GM13976 (cell line): ENCODE measurements around the gene PNMA8C.

Experiments used
- DNase-seq: peaks from one replicate; pipeline ENCODE4 v3.0.0; 2012; ENCODE audit warnings: low spot score
- in situ Hi-C: fragments of 300-500 bp; cut with MboI; formaldehyde crosslinking; loops from one replicate; pipeline ENCODE4 v1.12.0; 2022; ENCODE audit warnings: low sequenced_read_pairs, mixed read lengths, inconsistent platforms; ENCODE audit not compliant: unreplicated experiment
- TF ChIP-seq, protein P1 (sequence below): IDR thresholded peaks from 2 replicates; pipeline ENCODE4 v1.5.1; 2012; ENCODE audit warnings: borderline replicate concordance, mild to moderate bottlenecking; ENCODE audit not compliant: insufficient read depth; ENCODE audit errors: extremely low read depth, missing control alignments, control extremely low read depth

PNMA8C gene

DNA sequence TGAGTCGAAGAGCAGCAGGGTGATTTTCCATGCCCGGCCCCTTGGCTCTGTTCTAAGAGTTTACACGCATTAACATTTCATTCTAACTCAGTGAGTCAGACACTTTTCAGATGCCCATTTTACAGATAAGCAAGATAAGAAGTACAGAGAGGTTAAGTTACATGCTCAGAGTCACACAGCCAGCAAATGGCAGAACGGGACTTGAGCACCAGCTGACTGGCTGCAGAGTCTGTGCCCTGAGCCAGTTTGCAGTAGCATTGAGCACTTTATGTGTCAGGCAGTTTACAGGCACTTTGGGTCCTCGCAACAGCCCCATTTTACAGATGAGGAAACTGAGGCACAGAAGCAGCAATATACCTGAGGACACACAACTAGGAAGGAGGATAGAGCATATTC is 34.3 kb downstream of the PNMA8C start:
- in situ Hi-C loops: no loop called here

DNA sequence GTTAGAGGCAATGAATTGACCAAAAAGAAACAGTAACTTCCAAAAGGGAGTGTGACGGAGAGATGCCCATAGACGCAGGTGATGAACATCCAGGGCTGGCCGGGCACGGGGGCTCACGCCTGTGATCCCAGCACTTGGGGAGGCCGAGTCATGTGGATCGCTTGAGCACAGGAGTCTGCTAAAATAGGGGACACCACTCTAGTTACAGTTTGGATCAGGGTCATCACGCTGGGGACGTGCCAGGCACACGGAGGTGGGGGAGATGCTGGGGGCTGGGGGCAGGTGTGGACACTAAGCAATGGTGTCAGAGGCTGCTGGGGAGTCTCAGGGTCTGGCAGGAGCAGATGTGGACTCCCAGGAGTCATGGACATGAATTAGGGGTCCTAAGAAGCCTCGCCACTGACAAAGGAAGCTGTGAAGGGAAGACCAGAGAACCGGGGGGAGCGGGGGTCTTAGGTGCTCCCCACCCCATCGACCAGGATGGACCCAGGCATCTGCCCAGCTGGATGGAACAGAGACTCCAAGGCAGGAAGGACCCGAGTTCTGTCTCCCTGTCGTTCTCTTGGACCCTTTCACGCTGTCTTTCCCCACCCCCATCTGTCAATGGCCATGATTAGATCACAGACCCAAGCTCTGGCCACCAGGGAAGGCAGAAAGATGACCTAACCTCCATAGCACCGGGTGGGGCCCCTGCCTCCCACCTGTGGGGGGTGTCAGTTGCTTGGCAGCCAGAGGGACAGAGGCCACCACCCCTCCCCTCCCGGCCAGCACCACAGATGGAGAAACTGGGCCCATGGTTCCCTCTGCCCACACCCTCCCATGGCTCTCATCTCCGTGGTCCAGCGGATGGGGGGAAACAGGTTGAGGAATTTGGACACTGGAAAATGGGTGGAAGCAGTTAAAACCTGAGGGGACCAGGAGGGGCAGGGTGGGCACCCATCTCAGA is 35.0 kb downstream of the PNMA8C start:
- TF ChIP-seq, protein P1, sequence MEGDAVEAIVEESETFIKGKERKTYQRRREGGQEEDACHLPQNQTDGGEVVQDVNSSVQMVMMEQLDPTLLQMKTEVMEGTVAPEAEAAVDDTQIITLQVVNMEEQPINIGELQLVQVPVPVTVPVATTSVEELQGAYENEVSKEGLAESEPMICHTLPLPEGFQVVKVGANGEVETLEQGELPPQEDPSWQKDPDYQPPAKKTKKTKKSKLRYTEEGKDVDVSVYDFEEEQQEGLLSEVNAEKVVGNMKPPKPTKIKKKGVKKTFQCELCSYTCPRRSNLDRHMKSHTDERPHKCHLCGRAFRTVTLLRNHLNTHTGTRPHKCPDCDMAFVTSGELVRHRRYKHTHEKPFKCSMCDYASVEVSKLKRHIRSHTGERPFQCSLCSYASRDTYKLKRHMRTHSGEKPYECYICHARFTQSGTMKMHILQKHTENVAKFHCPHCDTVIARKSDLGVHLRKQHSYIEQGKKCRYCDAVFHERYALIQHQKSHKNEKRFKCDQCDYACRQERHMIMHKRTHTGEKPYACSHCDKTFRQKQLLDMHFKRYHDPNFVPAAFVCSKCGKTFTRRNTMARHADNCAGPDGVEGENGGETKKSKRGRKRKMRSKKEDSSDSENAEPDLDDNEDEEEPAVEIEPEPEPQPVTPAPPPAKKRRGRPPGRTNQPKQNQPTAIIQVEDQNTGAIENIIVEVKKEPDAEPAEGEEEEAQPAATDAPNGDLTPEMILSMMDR: no peak
- in situ Hi-C loops: no loop called here
- no peak for DNase-seq

More for the DNA sequence above, 34.3 kb downstream of the PNMA8C start:
- no peak for DNase-seq
- TF ChIP-seq, protein P1: no peak

DNA sequence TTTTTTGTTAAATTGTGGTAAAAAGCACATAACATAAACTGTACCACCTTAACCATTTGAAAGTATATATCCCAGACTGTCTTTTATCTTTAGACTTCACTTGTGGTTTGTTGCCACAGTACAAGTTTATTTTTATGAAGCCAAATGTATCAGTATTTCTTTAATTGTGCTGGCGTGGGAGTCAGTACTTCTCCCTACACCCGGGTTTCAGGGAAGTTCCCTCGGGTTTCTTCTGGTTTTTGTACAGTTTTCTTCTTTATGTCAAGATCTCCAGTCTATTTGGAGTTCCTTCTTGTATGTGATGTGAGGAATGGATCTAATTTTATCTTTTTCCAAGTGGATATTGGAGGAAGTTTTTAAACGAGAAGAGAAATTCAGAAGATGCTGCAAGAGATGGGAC is 35.9 kb downstream of the PNMA8C start:
- in situ Hi-C loops: no loop called here
- TF ChIP-seq, protein P1: no peak
- no peak for DNase-seq

DNA sequence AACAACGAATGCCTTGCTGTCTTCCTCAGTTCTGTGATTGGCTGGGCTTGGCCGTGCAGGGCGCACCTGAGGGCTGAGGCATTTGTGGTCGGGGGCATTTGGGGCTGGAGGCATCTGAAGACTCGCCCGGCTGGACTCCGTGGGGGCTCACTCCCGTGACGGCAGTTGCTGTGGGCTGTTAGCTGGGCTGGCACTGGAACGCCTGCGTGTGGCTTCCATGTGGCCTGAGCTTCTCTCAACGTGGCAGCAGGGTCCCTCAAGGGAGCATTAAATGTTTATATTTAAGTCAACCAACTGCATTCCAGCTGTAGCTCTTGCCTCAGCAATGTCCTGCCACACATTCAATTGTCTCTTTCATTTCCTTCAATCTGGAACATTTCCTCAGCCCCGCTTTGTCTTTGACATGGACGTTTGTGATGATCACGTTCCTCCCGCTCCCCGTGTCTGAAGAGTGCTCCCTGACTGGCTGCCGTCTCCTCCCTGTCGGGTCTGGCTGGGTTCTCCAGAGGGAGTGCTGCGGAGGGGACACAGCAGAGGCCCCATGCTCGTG is 36.4 kb downstream of the PNMA8C start:
- TF ChIP-seq, protein P1: no peak
- no peak for DNase-seq
- in situ Hi-C loops: no loop called here

DNA sequence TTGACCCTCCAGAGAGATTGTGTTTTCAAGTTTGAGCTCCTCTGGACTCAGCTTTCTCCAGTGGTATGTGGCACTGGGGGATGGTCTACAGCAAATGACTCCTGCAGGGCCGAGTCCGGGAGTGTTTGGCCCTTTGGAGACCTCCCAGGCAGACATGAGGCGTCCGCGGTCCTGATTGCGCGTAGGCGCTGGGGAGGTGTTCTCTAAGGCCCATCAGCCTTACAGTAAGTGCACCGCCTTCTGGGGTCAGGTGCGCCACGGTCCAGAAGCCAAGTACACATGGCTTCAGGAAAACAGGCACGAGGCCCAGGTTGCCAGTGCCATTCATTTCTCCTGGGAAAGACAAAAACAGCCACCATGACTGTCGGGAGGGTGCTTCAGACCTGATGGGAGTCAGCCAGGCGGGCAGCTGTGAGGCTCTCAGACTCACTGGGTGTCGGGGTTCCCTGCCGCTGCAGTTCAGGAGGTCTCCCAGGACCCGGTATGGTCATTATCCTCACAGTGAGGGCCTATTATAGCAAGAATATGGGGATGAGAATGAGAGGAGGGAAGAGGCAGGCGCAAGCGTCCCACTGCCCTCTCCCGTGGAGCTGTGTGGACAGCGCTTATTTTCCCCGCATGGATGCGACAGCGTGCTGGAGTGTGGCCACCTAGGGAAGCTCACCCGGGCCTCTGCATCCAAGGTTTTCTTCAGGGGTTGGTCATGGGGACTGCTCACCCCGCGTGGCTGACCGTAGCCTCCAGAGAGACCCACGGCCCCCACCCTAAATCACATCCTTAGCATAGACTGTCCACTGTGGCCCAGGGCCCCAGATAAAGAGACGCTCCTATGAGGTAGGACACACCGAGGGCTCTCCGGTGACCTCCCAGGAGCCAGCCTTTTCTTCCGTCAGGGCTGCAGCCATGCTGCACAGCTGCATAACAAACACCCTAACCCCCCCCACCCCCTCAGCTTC is 37.2 kb downstream of the PNMA8C start:
- in situ Hi-C loops: no loop called here
- TF ChIP-seq, protein P1: no peak

DNA sequence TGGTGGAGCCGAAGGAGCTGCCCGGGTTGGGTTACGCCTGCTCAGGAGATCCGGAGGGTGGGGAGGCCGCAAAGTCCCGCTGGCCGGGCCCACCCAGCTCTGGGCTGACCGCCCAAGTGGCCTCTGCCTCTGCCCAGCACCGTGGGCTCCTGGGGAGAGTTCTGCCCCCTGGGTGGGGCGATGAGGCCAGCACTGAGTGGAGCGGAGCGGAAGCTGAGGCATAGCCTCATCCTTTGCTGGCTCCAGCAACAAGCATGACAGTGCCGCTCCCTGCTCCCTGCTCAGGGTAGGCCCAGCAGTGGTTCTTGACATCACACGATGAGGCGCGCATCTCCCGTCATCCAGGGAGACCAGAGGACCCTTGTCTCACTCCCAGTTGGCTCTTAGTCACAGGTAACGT is 37.9 kb downstream of the PNMA8C start:
- TF ChIP-seq, protein P1: no peak
- in situ Hi-C loops: no loop called here
- no peak for DNase-seq

More for the DNA sequence above, 37.2 kb downstream of the PNMA8C start:
- no peak for DNase-seq
